SK-N-SH treated with all-trans-retinoic acid at 6 μM for 48 hours (cell line): ENCODE data around the gene SYNPO2.

Source experiments
- TCF4 ChIP-seq: fragments of 250-450 bp; sonication (Bioruptor Pico); IDR thresholded peaks from 2 replicates; pipeline ENCODE4 v1.8.0; 2021; ENCODE audit warnings: mild to moderate bottlenecking, moderate library complexity, borderline replicate concordance
- ZFP3 ChIP-seq: fragments of 250-450 bp; sonication (Bioruptor Pico); IDR thresholded peaks from 2 replicates; pipeline ENCODE4 v1.5.0; 2020; ENCODE audit warnings: mild to moderate bottlenecking, moderate library complexity
- ZFP30 ChIP-seq: fragments of 450-650 bp; formaldehyde crosslinking; IDR thresholded peaks from 2 replicates; pipeline ENCODE4 v1.5.0; 2022; ENCODE audit warnings: mild to moderate bottlenecking, moderate library complexity
- ZNF70 ChIP-seq: fragments of 450-650 bp; formaldehyde crosslinking; IDR thresholded peaks from 2 replicates; pipeline ENCODE4 v1.5.0; 2020; ENCODE audit warnings: mild to moderate bottlenecking, moderate library complexity
- TF ChIP-seq, protein P1 (sequence below): fragments of 250-450 bp; sonication (Bioruptor Pico); IDR thresholded peaks from 2 replicates; pipeline ENCODE4 v1.8.0; 2020; ENCODE audit warnings: mild to moderate bottlenecking, moderate library complexity, borderline replicate concordance

DNA sequence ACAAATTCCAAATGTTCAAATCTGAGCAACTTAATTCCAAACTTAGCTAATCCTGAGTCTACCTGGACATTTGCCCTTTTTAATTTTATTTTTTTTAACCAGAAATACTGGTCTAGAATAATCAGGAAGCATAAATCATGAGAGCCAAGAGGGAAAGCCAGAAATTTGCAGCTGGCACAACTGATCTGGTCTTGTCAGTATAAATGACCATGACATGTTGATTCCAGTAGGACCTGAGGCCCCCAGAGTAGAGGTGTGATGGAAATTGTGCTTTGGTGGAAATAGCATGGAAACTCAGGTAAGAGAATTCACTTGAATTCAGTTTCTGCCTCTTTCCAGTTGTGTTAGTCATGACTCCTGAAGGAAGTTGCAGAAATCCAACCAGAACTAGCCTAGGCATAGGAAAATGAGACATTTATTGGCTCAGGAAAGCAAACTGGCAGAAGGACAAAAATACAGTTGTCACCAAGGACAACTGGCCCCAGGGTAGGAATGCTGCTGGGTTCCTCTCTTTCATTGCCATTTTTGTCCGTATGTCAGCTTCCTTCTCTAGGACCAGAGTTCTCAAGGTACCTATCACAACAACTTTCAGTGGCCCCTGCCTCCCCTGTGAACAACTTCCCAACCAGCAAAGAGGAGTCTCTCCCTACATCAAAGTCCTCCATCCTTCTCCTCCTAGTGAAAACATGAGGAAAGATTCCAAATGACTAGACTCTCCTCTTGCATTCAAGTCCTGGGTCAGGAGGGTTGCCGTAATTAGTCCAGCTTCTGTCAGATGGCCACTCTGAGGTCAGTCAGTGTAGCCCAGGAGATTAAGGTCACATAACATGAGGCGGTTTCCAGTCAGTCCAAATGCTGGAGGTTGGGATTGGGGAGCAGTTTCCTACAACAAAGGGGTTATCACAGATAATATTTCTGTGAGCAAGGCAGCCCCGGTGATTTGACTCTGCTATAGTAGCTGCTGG, 217.7 kb downstream of the SYNPO2 start:
- no peak for TF ChIP-seq ZFP3 (CRISPR knock-in tag)
- TF ChIP-seq ZFP30: no peak
- TF ChIP-seq, protein P1, sequence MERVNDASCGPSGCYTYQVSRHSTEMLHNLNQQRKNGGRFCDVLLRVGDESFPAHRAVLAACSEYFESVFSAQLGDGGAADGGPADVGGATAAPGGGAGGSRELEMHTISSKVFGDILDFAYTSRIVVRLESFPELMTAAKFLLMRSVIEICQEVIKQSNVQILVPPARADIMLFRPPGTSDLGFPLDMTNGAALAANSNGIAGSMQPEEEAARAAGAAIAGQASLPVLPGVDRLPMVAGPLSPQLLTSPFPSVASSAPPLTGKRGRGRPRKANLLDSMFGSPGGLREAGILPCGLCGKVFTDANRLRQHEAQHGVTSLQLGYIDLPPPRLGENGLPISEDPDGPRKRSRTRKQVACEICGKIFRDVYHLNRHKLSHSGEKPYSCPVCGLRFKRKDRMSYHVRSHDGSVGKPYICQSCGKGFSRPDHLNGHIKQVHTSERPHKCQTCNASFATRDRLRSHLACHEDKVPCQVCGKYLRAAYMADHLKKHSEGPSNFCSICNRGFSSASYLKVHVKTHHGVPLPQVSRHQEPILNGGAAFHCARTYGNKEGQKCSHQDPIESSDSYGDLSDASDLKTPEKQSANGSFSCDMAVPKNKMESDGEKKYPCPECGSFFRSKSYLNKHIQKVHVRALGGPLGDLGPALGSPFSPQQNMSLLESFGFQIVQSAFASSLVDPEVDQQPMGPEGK (CRISPR knock-in tag): no peak
- TF ChIP-seq ZNF70 (CRISPR knock-in tag): no peak
- no peak for TF ChIP-seq TCF4 (CRISPR knock-in tag)
